Thyroid gland (tissue), 4 donors: ENCODE data around the gene XRCC3. TPM values are rescaled to one million over a fixed set of nuclear protein-coding genes. Genes with fewer than 3 reads are reported as not detected.

Experiments
- DNase-seq, 2 donors: peaks; one replicate each; pipeline ENCODE4 v3.0.0-alpha.2; 2019
- H3K27ac ChIP-seq, 3 donors: fragments of 200-600 bp; sonication (generic); 1 replicate in 2 of 3; 2 replicates in 1 of 3; pipeline ENCODE4 v1.5.1; 2016 to 2019; ENCODE audit warnings: mild to moderate bottlenecking in 1 of 3, moderate library complexity in 1 of 3
- H3K27me3 ChIP-seq: fragments of 200-600 bp; sonication (generic); one replicate; pipeline ENCODE4 v1.5.1; 2019
- H3K36me3 ChIP-seq, 2 donors: fragments of 200-600 bp; sonication (generic); one replicate each; pipeline ENCODE4 v1.5.1; 2016 to 2019
- H3K4me1 ChIP-seq, 2 donors: fragments of 200-600 bp; sonication (generic); one replicate each; pipeline ENCODE4 v1.5.1; 2017 to 2019
- H3K4me3 ChIP-seq, 3 donors: fragments of 200-600 bp; sonication (generic); replicated peaks in 1 of 3; 1 replicate in 2 of 3; 2 replicates in 1 of 3; pipeline ENCODE4 v1.5.1; 2016; ENCODE audit warnings: mild to moderate bottlenecking in 1 of 3
- H3K9me3 ChIP-seq: fragments of 200-600 bp; sonication (generic); one replicate; pipeline ENCODE4 v1.5.1; 2017
- CTCF ChIP-seq, 6 experiments: fragments of 200-600 bp in 3 of 6; fragments of 450-650 bp in 3 of 6; sonication (generic) in 3 of 6; IDR thresholded peaks; one replicate each; pipeline ENCODE4 v1.5.1; 2016 to 2019; ENCODE audit warnings: antibody characterized with exemption in 6 of 6, mild to moderate bottlenecking in 2 of 6, inconsistent platforms in 1 of 6, moderate library complexity in 1 of 6
- POLR2A ChIP-seq, 2 donors: fragments of 450-650 bp; IDR thresholded peaks; one replicate each; pipeline ENCODE4 v1.6.1; 2017; ENCODE audit warnings: antibody characterized with exemption in 2 of 2, mild to moderate bottlenecking in 2 of 2, moderate library complexity in 1 of 2
- WGBS, 2 donors: methylation state at CpG; one replicate each; pipeline ENCODE4 v1.1.5; 2017; 5-methylcytosine and 5-hydroxymethylcytosine counted together
- intact Hi-C: fragments of 100-400 bp; cut with DNase I; formaldehyde crosslinking; loops from one replicate; pipeline ENCODE4 v1.15.1; 2023
- total RNA-seq, 4 donors: library from RNA; depleted of rRNA; stranded (reverse); fragments of >200 nt; gene quantifications; one replicate each; pipeline ENCODE4 v1.2.3, GENCODE V29; 2016

XRCC3 gene
- total RNA-seq, 4 donors from 2014 or later: 3.3 to 15.7 (median 7.9) TPM

GRCh38 chr14:103708750-103709187, 6.5 kb downstream of the XRCC3 start:
- peaks cover 2 to 5% of the 10 kb centered on the region in 2 donors for H3K36me3 ChIP-seq
- no peaks in the 10 kb centered on the region for H3K9me3 ChIP-seq
- 86 to 91% methylated on average over 16 to 18 of the region's 18 CpGs for WGBS, 2 donors
- intact Hi-C loops: no loop called here
- no peak overlapping the region for H3K4me3 ChIP-seq
- H3K4me1 ChIP-seq: peaks cover 17 to 25% of the 10 kb centered on the region in 2 donors
- no peak overlapping the region for H3K27ac ChIP-seq
- DNase-seq: no peak
- H3K27me3 ChIP-seq: no peaks in the 10 kb centered on the region
- TF ChIP-seq CTCF (IDR thresholded peaks at IDR 0.05) (no peak), POLR2A (IDR thresholded peaks at IDR 0.05) (no peak)

- H3K36me3 ChIP-seq: peaks cover 14 to 15% of the 10 kb centered on the region in 2 donors
- no peaks in the 10 kb centered on the region for H3K9me3 ChIP-seq
- no peaks in the 10 kb centered on the region for H3K27me3 ChIP-seq
- intact Hi-C loops: no loop called here
- DNase-seq: no peak
- no peak for TF ChIP-seq POLR2A (IDR thresholded peaks at IDR 0.05)
- no peak for TF ChIP-seq CTCF (IDR thresholded peaks at IDR 0.05)
- no peak overlapping the region for H3K4me3 ChIP-seq
- peaks cover 14 to 17% of the 10 kb centered on the region in 2 donors for H3K4me1 ChIP-seq
- no peak overlapping the region for H3K27ac ChIP-seq
- 89 to 93% methylated on average over 16 to 18 of the region's 29 CpGs for WGBS, 2 donors
Observed at GRCh38 chr14:103707329-103708263, 7.7 kb downstream of the XRCC3 start.

- Histone ChIP-seq H3K36me3 (peaks cover 20 to 23% of the 10 kb centered on the region in 2 donors), H3K4me1 (peaks cover 5 to 8% of the 10 kb centered on the region in 2 donors), H3K27ac (no peak overlapping the region), H3K9me3 (no peaks in the 10 kb centered on the region), H3K4me3 (no peak overlapping the region), H3K27me3 (no peaks in the 10 kb centered on the region)
- intact Hi-C loops: no loop called here
- 94 to 97% methylated on average over 13 to 27 of the region's 41 CpGs for WGBS, 2 donors
- no peak for DNase-seq
- TF ChIP-seq POLR2A (IDR thresholded peaks at IDR 0.05): no peak
- TF ChIP-seq CTCF (IDR thresholded peaks at IDR 0.05): no peak
Observed at GRCh38 chr14:103706551-103707328, 8.5 kb downstream of the XRCC3 start.

GRCh38 chr14:103705504-103706284, 9.6 kb downstream of the XRCC3 start:
- peak overlapping the region in 2 of 3 donors; percentile 14 to 52 for H3K27ac ChIP-seq
- intact Hi-C loops: no loop called here
- no peak for TF ChIP-seq POLR2A (IDR thresholded peaks at IDR 0.05)
- TF ChIP-seq CTCF (IDR thresholded peaks at IDR 0.05): no peak
- no peak overlapping the region for H3K4me3 ChIP-seq
- no peaks in the 10 kb centered on the region for H3K27me3 ChIP-seq
- peaks cover 20 to 32% of the 10 kb centered on the region in 2 donors for H3K36me3 ChIP-seq
- DNase-seq: no peak
- H3K9me3 ChIP-seq: no peaks in the 10 kb centered on the region
- H3K4me1 ChIP-seq: no peaks in the 10 kb centered on the region
- 71 to 85% methylated on average over 22 to 26 of the region's 28 CpGs for WGBS, 2 donors
